Measurements from ENCODE around the gene FAM163A. TPM values are rescaled to one million over a fixed set of nuclear protein-coding genes. Genes with fewer than 3 reads are reported as not detected.

Gene FAM163A
- total RNA-seq, 4 donors from 2014 or later: 0.29 TPM; not detected in 3

DNA sequence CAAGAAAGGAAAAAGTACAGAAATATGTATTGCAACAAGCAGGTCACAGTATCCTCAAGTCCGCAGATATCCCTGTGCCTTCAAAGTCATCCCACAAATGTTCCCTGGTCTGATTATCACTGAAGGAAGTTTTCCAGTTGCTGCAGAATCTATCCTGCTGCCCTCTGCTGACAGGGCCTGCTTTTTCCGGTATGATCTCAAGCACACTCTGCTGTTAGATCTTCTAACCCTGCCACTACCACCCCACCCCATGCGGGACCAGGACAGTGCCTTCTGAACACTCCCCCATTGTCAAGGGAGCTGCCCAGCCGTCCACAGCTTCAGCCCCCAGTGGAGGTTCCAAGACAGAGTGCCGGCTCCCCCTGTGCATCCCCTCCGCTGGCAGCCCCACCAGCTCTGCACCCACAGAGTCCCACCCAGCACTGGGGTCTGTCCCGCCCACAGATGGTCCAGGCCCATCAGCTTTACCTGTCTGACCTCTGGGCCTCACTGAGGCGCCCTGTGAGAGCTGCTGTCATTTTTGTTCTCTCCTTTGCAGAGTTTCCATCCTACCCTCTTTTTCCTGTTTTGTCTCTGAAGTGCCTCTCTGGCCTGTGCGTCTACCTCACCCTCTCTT lies 27.9 kb downstream of the FAM163A start:
- H3K4me3 ChIP-seq: no peak overlapping the region
- H3K9me3 ChIP-seq: no peaks in the 10 kb centered on the region
- H3K27ac ChIP-seq: no peak overlapping the region
- DNase-seq (ENCODE audit: low spot score in 2 of 2): no peak
- no peaks in the 10 kb centered on the region for H3K27me3 ChIP-seq
- TF ChIP-seq EP300 (IDR thresholded peaks at IDR 0.05) (no peak), POLR2AphosphoS5 (IDR thresholded peaks at IDR 0.05) (no peak), POLR2A (IDR thresholded peaks at IDR 0.05) (no peak), CTCF (IDR thresholded peaks at IDR 0.05) (no peak)
- no peaks in the 10 kb centered on the region for H3K36me3 ChIP-seq
- H3K4me1 ChIP-seq: no peaks in the 10 kb centered on the region
- 78% methylated on average over 9 of the region's 9 CpGs for WGBS

- Histone ChIP-seq H3K36me3 (no peaks in the 10 kb centered on the region), H3K27ac (no peak overlapping the region), H3K4me3 (no peak overlapping the region), H3K27me3 (no peaks in the 10 kb centered on the region), H3K4me1 (no peaks in the 10 kb centered on the region), H3K9me3 (no peaks in the 10 kb centered on the region)
- 93% methylated on average over 4 of the region's 4 CpGs for WGBS
- no peak for TF ChIP-seq POLR2AphosphoS5 (IDR thresholded peaks at IDR 0.05)
- no peak for TF ChIP-seq POLR2A (IDR thresholded peaks at IDR 0.05)
- TF ChIP-seq EP300 (IDR thresholded peaks at IDR 0.05): no peak
- no peak for TF ChIP-seq CTCF (IDR thresholded peaks at IDR 0.05)
- no peak for DNase-seq (ENCODE audit: low spot score in 2 of 2)
Measured at GRCh38 chr1:179773264-179773663, 30.2 kb downstream of the FAM163A start.

GRCh38 chr1:179774000-179774399 lies 30.9 kb downstream of the FAM163A start:
- TF ChIP-seq POLR2AphosphoS5 (IDR thresholded peaks at IDR 0.05) (no peak), CTCF (IDR thresholded peaks at IDR 0.05) (no peak), EP300 (IDR thresholded peaks at IDR 0.05) (no peak), POLR2A (IDR thresholded peaks at IDR 0.05) (no peak)
- Histone ChIP-seq H3K4me3 (no peak overlapping the region), H3K9me3 (no peaks in the 10 kb centered on the region), H3K27me3 (no peaks in the 10 kb centered on the region), H3K27ac (no peak overlapping the region), H3K4me1 (no peaks in the 10 kb centered on the region), H3K36me3 (no peaks in the 10 kb centered on the region)
- DNase-seq (ENCODE audit: low spot score in 2 of 2): no peak
- WGBS: 89% methylated on average over 2 of the region's 2 CpGs

GRCh38 chr1:179774566-179774965 lies 31.5 kb downstream of the FAM163A start:
- Histone ChIP-seq H3K9me3 (no peaks in the 10 kb centered on the region), H3K36me3 (no peaks in the 10 kb centered on the region), H3K27me3 (no peaks in the 10 kb centered on the region), H3K4me1 (no peaks in the 10 kb centered on the region), H3K27ac (no peak overlapping the region), H3K4me3 (no peak overlapping the region)
- TF ChIP-seq EP300 (IDR thresholded peaks at IDR 0.05) (no peak), CTCF (IDR thresholded peaks at IDR 0.05) (no peak), POLR2AphosphoS5 (IDR thresholded peaks at IDR 0.05) (no peak), POLR2A (IDR thresholded peaks at IDR 0.05) (no peak)
- no peak for DNase-seq (ENCODE audit: low spot score in 2 of 2)
- WGBS: 90% methylated on average over 8 of the region's 8 CpGs

GRCh38 chr1:179775009-179775408 lies 31.9 kb downstream of the FAM163A start:
- WGBS: 89% methylated on average over 6 of the region's 6 CpGs
- no peaks in the 10 kb centered on the region for H3K36me3 ChIP-seq
- TF ChIP-seq POLR2A (IDR thresholded peaks at IDR 0.05) (no peak), EP300 (IDR thresholded peaks at IDR 0.05) (no peak), CTCF (IDR thresholded peaks at IDR 0.05) (no peak), POLR2AphosphoS5 (IDR thresholded peaks at IDR 0.05) (no peak)
- H3K27me3 ChIP-seq: no peaks in the 10 kb centered on the region
- H3K27ac ChIP-seq: no peak overlapping the region
- H3K4me3 ChIP-seq: no peak overlapping the region
- H3K4me1 ChIP-seq: no peaks in the 10 kb centered on the region
- no peak for DNase-seq (ENCODE audit: low spot score in 2 of 2)
- no peaks in the 10 kb centered on the region for H3K9me3 ChIP-seq

Measured in suprapubic skin (tissue), 4 donors.